GM23338 (cell line): ENCODE data around the gene COX17. TPM values are rescaled to one million over a fixed set of nuclear protein-coding genes. Genes with fewer than 3 reads are reported as not detected.

ENCODE experiments used
- ATAC-seq: fragments of 200-7000 bp; cut with Tn5 transposase; 3 replicates; pipeline ENCODE4 v1.9.1; 2020
- DNase-seq: peaks from one replicate; pipeline ENCODE4 v3.0.0-alpha.2; 2015; ENCODE audit warnings: low spot score
- H2AFZ ChIP-seq: fragments of 200-600 bp; sonication (generic); 2 replicates; pipeline ENCODE4 v1.8.0; 2016; ENCODE audit warnings: antibody characterized with exemption, mild to moderate bottlenecking, moderate library complexity
- H3F3A ChIP-seq: fragments of 200-600 bp; sonication (generic); replicated peaks from 2 replicates; pipeline ENCODE4 v1.8.0; 2017; ENCODE audit warnings: antibody characterized with exemption, mixed run types, low read depth
- H3K27ac ChIP-seq: fragments of 200-600 bp; sonication (generic); 2 replicates; pipeline ENCODE4 v1.6.1; 2016; ENCODE audit warnings: low read depth
- H3K27me3 ChIP-seq: fragments of 200-600 bp; sonication (generic); 2 replicates; pipeline ENCODE4 v1.8.0; 2016; ENCODE audit warnings: mild to moderate bottlenecking, mixed run types, moderate library complexity; ENCODE audit not compliant: insufficient read depth
- H3K36me3 ChIP-seq: fragments of 200-600 bp; sonication (generic); 2 replicates; pipeline ENCODE4 v1.8.0; 2016; ENCODE audit warnings: mild to moderate bottlenecking; ENCODE audit not compliant: insufficient read depth
- H3K4me1 ChIP-seq: fragments of 200-600 bp; sonication (generic); 2 replicates; pipeline ENCODE4 v1.8.0; 2016; ENCODE audit warnings: mild to moderate bottlenecking, moderate library complexity; ENCODE audit not compliant: insufficient read depth
- H3K4me2 ChIP-seq: fragments of 200-600 bp; sonication (generic); 2 replicates; pipeline ENCODE4 v1.7.1; 2017; ENCODE audit warnings: mixed run types
- H3K4me3 ChIP-seq: fragments of 200-600 bp; sonication (generic); 2 replicates; pipeline ENCODE4 v1.6.1; 2016; ENCODE audit warnings: mixed run types
- H3K79me2 ChIP-seq: fragments of 200-600 bp; sonication (generic); replicated peaks from 2 replicates; pipeline ENCODE4 v1.8.0; 2017; ENCODE audit warnings: mild to moderate bottlenecking; ENCODE audit not compliant: insufficient read depth
- H3K9me2 ChIP-seq: fragments of 200-600 bp; sonication (generic); 2 replicates; pipeline ENCODE4 v1.8.0; 2017; ENCODE audit not compliant: insufficient read depth
- H4K20me1 ChIP-seq: fragments of 200-600 bp; sonication (generic); replicated peaks from 2 replicates; pipeline ENCODE4 v1.8.0; 2017; ENCODE audit warnings: mild to moderate bottlenecking; ENCODE audit not compliant: insufficient read depth
- H3K27ac Mint-ChIP-seq: 2 replicates; pipeline ENCODE4 v1.8.0; 2020; ENCODE audit warnings: inconsistent platforms, mild to moderate bottlenecking, moderate library complexity, mixed read lengths
- H3K27me3 Mint-ChIP-seq: 3 replicates; pipeline ENCODE4 v1.8.0; 2022; ENCODE audit warnings: low read depth, mild to moderate bottlenecking, moderate library complexity, mixed read lengths, inconsistent platforms; ENCODE audit not compliant: insufficient read depth, poor library complexity
- H3K36me3 Mint-ChIP-seq: 3 replicates; pipeline ENCODE4 v1.8.0; 2021; ENCODE audit warnings: low read depth, mild to moderate bottlenecking, inconsistent platforms, moderate library complexity, mixed read lengths
- H3K4me1 Mint-ChIP-seq: 3 replicates; pipeline ENCODE4 v1.8.0; 2020; ENCODE audit warnings: mild to moderate bottlenecking, inconsistent platforms, mixed read lengths
- H3K4me3 Mint-ChIP-seq: 3 replicates; pipeline ENCODE4 v1.8.0; 2021; ENCODE audit warnings: moderate library complexity, mild to moderate bottlenecking, inconsistent platforms, mixed read lengths
- H3K9me3 Mint-ChIP-seq: 3 replicates; pipeline ENCODE4 v1.8.0; 2020; ENCODE audit warnings: moderate library complexity, mild to moderate bottlenecking, inconsistent platforms, mixed read lengths
- EZH2 ChIP-seq: fragments of 200-600 bp; sonication (generic); IDR thresholded peaks from one replicate; pipeline ENCODE4 v1.8.0; 2017; ENCODE audit warnings: antibody characterized with exemption, mild to moderate bottlenecking, low read depth; ENCODE audit not compliant: unreplicated experiment
- EZH2phosphoT487 ChIP-seq: fragments of 200-600 bp; sonication (generic); IDR thresholded peaks from one replicate; pipeline ENCODE4 v1.8.1; 2018; ENCODE audit warnings: antibody characterized with exemption; ENCODE audit not compliant: unreplicated experiment
- JUNB ChIP-seq: IDR thresholded peaks from one replicate; pipeline ENCODE4 v1.6.1; 2016; ENCODE audit warnings: antibody characterized with exemption; ENCODE audit not compliant: unreplicated experiment
- NANOG ChIP-seq: IDR thresholded peaks from 2 replicates; pipeline ENCODE4 v1.6.1; 2016; ENCODE audit warnings: antibody characterized with exemption, borderline replicate concordance
- STAT1 ChIP-seq: IDR thresholded peaks from one replicate; pipeline ENCODE4 v1.6.1; 2016; ENCODE audit warnings: antibody characterized with exemption; ENCODE audit not compliant: unreplicated experiment
- polyA plus RNA-seq: library from polyadenylated mRNA; unstranded; fragments of >200 nt; fragmentation: Nextera tagmentation; extraction: Ambion mirVana; gene quantifications from 2 replicates; pipeline ENCODE4 v1.2.1, GENCODE V29; 2016
- total RNA-seq: library from RNA; depleted of rRNA; stranded (reverse); fragments of >200 nt; shearing (Covaris generic); gene quantifications from 2 replicates; pipeline ENCODE4 v1.2.3, GENCODE V29; 2014
- TF ChIP-seq, protein P1 (sequence below), 2 experiments: fragments of 200-600 bp in 1 of 2; sonication (generic) in 1 of 2; conservative IDR thresholded peaks; 2 replicates each; pipeline versions ENCODE4 v1.5.1 to v1.6.1; 2016 to 2017; ENCODE audit warnings: antibody characterized with exemption in 2 of 2, low read depth in 2 of 2, mild to moderate bottlenecking in 2 of 2, moderate library complexity in 1 of 2
- TF ChIP-seq, protein P2 (sequence below): fragments of 250-450 bp; sonication (Bioruptor Pico); IDR thresholded peaks from 2 replicates; pipeline ENCODE4 v1.5.0; 2020; ENCODE audit warnings: mild to moderate bottlenecking, moderate library complexity
- TF ChIP-seq, protein P3 (sequence below): IDR thresholded peaks from 2 replicates; pipeline ENCODE4 v1.6.1; 2016; ENCODE audit warnings: antibody characterized with exemption

Gene COX17
- total and polyA plus RNA-seq, 2 experiments from 2014 or later: 24.0 to 324 TPM

DNA sequence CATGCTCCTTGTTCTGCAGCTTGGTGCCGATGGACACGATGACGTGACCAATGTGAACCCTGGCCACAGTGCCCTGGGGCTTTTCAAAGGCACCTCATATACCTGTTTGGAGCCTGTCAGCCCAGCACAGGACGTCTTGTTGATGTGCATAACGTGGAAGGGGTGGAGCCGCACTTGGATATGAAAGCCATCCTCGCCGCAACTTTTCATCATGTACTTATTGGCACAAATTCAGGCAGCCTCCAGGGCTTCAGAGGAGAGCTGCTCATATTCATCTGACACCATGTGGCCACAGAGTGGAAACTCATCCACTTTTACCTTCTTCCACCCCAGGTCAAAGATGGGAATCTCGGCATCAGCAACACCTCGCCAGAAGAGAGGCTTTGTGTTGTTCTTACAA lies 41.5 kb downstream of the COX17 start:
- no peak for ATAC-seq
- H3K27me3 Mint-ChIP-seq: peaks cover 2% of the 10 kb centered on the region
- H3K36me3 Mint-ChIP-seq: no peaks in the 10 kb centered on the region

More for the DNA sequence above, 41.5 kb downstream of the COX17 start:
- H3K9me2 ChIP-seq: no peaks in the 10 kb centered on the region; the same call in 1 of the 2 replicates
- no peaks in the 10 kb centered on the region for H3F3A ChIP-seq
- H3K79me2 ChIP-seq: no peaks in the 10 kb centered on the region
- H3K4me3 ChIP-seq: no peak overlapping the region
- H3K9me3 Mint-ChIP-seq: no peaks in the 10 kb centered on the region
- no peaks in the 10 kb centered on the region for H3K27me3 ChIP-seq
- no peak overlapping the region for H3K27ac ChIP-seq
- H3K36me3 ChIP-seq: no peaks in the 10 kb centered on the region
- 0 out of 3 replicates have a peak, but pooled peaks cover 2% of the 10 kb centered on the region for H3K4me1 Mint-ChIP-seq
- TF ChIP-seq STAT1 (no peak), EZH2 (no peak), NANOG (no peak), EZH2phosphoT487 (no peak), JUNB (no peak)
- TF ChIP-seq, protein P1, sequence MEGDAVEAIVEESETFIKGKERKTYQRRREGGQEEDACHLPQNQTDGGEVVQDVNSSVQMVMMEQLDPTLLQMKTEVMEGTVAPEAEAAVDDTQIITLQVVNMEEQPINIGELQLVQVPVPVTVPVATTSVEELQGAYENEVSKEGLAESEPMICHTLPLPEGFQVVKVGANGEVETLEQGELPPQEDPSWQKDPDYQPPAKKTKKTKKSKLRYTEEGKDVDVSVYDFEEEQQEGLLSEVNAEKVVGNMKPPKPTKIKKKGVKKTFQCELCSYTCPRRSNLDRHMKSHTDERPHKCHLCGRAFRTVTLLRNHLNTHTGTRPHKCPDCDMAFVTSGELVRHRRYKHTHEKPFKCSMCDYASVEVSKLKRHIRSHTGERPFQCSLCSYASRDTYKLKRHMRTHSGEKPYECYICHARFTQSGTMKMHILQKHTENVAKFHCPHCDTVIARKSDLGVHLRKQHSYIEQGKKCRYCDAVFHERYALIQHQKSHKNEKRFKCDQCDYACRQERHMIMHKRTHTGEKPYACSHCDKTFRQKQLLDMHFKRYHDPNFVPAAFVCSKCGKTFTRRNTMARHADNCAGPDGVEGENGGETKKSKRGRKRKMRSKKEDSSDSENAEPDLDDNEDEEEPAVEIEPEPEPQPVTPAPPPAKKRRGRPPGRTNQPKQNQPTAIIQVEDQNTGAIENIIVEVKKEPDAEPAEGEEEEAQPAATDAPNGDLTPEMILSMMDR (conservative IDR thresholded peaks at IDR 0.05; ENCODE audit: low read depth in 2 of 2): 0 out of 4 replicates have a peak, but pooled peaks of 1 of the 2 experiments have one; percentile 15
- TF ChIP-seq, protein P2, sequence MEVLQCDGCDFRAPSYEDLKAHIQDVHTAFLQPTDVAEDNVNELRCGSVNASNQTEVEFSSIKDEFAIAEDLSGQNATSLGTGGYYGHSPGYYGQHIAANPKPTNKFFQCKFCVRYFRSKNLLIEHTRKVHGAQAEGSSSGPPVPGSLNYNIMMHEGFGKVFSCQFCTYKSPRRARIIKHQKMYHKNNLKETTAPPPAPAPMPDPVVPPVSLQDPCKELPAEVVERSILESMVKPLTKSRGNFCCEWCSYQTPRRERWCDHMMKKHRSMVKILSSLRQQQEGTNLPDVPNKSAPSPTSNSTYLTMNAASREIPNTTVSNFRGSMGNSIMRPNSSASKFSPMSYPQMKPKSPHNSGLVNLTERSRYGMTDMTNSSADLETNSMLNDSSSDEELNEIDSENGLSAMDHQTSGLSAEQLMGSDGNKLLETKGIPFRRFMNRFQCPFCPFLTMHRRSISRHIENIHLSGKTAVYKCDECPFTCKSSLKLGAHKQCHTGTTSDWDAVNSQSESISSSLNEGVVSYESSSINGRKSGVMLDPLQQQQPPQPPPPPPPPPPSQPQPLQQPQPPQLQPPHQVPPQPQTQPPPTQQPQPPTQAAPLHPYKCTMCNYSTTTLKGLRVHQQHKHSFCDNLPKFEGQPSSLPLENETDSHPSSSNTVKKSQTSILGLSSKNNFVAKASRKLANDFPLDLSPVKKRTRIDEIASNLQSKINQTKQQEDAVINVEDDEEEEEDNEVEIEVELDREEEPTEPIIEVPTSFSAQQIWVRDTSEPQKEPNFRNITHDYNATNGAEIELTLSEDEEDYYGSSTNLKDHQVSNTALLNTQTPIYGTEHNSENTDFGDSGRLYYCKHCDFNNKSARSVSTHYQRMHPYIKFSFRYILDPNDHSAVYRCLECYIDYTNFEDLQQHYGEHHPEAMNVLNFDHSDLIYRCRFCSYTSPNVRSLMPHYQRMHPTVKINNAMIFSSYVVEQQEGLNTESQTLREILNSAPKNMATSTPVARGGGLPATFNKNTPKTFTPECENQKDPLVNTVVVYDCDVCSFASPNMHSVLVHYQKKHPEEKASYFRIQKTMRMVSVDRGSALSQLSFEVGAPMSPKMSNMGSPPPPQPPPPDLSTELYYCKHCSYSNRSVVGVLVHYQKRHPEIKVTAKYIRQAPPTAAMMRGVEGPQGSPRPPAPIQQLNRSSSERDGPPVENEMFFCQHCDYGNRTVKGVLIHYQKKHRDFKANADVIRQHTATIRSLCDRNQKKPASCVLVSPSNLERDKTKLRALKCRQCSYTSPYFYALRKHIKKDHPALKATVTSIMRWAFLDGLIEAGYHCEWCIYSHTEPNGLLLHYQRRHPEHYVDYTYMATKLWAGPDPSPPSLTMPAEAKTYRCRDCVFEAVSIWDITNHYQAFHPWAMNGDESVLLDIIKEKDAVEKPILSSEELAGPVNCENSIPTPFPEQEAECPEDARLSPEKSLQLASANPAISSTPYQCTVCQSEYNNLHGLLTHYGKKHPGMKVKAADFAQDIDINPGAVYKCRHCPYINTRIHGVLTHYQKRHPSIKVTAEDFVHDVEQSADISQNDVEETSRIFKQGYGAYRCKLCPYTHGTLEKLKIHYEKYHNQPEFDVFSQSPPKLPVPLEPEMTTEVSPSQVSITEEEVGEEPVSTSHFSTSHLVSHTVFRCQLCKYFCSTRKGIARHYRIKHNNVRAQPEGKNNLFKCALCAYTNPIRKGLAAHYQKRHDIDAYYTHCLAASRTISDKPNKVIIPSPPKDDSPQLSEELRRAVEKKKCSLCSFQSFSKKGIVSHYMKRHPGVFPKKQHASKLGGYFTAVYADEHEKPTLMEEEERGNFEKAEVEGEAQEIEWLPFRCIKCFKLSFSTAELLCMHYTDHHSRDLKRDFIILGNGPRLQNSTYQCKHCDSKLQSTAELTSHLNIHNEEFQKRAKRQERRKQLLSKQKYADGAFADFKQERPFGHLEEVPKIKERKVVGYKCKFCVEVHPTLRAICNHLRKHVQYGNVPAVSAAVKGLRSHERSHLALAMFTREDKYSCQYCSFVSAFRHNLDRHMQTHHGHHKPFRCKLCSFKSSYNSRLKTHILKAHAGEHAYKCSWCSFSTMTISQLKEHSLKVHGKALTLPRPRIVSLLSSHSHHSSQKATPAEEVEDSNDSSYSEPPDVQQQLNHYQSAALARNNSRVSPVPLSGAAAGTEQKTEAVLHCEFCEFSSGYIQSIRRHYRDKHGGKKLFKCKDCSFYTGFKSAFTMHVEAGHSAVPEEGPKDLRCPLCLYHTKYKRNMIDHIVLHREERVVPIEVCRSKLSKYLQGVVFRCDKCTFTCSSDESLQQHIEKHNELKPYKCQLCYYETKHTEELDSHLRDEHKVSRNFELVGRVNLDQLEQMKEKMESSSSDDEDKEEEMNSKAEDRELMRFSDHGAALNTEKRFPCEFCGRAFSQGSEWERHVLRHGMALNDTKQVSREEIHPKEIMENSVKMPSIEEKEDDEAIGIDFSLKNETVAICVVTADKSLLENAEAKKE (CRISPR knock-in tag): no peak
- TF ChIP-seq, protein P3, sequence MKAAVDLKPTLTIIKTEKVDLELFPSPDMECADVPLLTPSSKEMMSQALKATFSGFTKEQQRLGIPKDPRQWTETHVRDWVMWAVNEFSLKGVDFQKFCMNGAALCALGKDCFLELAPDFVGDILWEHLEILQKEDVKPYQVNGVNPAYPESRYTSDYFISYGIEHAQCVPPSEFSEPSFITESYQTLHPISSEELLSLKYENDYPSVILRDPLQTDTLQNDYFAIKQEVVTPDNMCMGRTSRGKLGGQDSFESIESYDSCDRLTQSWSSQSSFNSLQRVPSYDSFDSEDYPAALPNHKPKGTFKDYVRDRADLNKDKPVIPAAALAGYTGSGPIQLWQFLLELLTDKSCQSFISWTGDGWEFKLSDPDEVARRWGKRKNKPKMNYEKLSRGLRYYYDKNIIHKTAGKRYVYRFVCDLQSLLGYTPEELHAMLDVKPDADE: no peak
- H3K4me2 ChIP-seq: no peak overlapping the region
- H3K4me3 Mint-ChIP-seq: no peak overlapping the region
- DNase-seq: no peak
- no peak overlapping the region for H2AFZ ChIP-seq
- H4K20me1 ChIP-seq: no peaks in the 10 kb centered on the region
- no peaks in the 10 kb centered on the region for H3K4me1 ChIP-seq
- no peak overlapping the region for H3K27ac Mint-ChIP-seq
